Measurements from ENCODE around the gene KIF19.

DNA sequence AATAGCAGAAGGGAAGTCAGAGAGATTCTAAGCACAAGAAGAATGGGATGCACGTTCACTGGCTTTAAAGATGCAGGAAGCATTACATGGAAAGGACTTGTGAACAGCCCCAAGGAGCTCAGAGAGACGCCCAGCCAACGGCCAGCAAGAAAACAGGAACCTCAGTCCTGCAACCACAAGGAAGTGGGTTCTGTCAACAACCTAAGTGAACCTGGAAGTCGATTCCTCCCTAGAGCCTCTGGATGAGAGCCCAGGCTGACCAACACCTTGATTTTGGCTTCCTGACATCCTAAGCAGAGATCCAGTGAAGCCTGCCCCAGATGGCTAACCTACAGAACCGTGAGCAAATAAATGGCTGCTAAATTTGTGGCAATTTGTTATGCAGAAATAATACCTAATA lies 65.7 kb downstream of the KIF19 start:
- TF ChIP-seq, protein P1, sequence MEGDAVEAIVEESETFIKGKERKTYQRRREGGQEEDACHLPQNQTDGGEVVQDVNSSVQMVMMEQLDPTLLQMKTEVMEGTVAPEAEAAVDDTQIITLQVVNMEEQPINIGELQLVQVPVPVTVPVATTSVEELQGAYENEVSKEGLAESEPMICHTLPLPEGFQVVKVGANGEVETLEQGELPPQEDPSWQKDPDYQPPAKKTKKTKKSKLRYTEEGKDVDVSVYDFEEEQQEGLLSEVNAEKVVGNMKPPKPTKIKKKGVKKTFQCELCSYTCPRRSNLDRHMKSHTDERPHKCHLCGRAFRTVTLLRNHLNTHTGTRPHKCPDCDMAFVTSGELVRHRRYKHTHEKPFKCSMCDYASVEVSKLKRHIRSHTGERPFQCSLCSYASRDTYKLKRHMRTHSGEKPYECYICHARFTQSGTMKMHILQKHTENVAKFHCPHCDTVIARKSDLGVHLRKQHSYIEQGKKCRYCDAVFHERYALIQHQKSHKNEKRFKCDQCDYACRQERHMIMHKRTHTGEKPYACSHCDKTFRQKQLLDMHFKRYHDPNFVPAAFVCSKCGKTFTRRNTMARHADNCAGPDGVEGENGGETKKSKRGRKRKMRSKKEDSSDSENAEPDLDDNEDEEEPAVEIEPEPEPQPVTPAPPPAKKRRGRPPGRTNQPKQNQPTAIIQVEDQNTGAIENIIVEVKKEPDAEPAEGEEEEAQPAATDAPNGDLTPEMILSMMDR (IDR thresholded peaks at IDR 0.05 in 4 of 5, conservative IDR thresholded peaks at IDR 0.05 in 1 of 5) = no peak
- TF ChIP-seq POLR2A (IDR thresholded peaks at IDR 0.05) = no peak
